Hematopoietic multipotent progenitor cell treated with erythropoietin and hydrocortisone succinate and interleukin-3 and kit ligand, for 6 days (in vitro differentiated cells): ENCODE measurements around the gene PIK3R2.
A peak's percentile ranks its signal among the peaks of the same experiment; 100 is the strongest.
"Not testable (repeated sequence)": the region's sequence is repeated elsewhere in the genome, so short reads cannot be mapped to it uniquely, and the experiment has no call there.

Experiments
- DNase-seq: peaks from one replicate; pipeline ENCODE4 v3.0.0-alpha.2; 2015

PIK3R2 gene

DNA sequence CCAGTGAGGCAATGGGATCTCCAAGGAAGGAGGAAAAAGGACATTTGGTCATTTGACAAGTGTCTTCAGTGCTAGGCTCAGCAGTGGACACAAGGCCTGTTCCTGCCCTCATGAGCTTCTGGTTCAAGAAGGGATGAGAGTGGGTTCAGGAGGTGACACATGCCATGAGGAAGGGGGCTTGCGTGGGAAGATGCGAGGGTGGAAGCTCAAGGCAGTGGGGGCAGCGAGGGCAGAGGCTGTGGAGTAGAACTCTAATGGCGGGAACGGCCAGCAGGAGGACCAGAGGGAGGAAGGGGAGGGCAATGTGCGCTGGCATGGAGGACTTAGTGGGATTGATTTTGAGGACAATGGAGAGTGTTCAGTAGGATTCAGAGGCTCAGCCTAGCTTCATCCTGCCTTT, 3.3 kb downstream of the PIK3R2 start:
- no peak for DNase-seq

DNA sequence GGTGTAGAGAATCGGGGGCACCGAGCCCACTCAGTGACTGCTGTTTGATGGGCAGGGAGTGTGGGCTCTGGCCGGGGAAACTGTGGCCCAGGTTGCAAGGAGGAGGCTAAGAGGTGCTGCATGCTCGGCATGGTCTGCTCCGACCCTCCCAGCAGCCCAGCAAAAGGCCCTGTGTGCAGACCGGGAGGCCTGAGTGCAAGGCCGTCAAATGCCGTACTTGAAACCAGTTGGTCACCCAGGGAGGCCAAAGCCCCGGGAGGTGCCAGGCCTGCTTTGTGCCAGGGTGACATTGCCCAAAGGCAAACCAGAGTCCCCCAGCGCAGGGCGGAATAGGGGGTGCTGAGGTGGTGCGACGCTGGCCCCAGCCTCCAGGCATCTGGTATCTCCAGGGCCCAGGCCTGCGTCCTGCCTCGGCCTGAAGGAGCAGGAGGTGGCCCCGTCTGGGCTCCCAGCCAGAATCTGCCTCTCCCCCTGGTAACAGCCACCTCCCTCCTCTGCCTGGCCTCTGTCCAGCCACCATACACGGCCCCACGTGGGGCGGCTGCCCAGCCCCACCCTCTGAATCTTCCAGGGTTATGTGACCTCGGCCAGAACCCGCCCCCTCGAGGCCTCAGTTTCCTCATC, 4.0 kb downstream of the PIK3R2 start:
- DNase-seq: peak; percentile 98

DNA sequence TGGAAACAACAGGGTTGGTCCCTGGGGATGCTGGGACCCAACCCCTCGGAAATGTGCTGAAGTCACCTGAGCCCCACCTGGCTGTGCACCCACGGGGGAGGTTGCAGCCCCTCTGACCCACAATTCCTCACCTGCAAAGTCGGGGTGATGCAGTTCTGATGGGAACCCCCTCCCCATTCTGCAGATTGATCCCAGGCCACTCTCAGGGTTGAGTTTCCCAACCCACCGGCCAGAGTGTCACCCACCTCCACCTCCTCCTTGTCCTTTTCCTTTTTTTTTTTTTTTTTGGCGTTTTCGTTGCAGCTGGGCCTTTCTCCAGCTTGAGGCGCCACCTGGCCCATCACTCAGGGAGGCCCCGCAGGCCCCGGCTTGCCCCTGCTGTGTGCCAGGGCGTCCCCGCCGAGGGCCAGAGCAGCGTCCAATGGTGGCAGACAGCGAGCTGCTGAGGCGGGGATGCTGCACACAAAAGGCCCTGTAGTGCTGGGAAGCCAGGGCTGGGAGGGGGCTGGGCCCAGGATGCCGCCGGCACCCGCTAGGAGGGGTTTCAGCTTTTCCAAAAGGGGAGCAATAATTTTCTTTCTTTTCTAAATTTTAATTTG, 4.6 kb downstream of the PIK3R2 start:
- DNase-seq: peak; percentile 52

DNA sequence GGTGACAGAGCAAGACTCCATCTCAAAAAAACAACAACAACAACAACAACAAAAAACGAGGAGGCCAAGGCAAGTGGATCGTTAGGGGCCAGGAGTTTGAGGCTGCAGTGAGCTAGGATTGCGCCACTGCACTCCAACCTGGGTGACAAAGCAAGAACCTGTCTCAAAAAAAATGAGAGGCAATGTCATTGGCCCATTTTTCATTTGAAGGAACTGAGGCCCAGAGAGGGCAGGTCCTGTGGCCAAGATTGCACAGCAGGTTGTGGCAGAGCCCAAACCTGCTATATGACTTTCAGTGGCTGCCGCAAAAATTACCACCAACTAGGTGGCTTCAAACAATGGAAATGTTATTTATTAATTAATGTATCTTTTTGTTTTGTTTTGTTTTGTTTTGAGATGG, 5.5 kb downstream of the PIK3R2 start:
- no peak for DNase-seq

DNA sequence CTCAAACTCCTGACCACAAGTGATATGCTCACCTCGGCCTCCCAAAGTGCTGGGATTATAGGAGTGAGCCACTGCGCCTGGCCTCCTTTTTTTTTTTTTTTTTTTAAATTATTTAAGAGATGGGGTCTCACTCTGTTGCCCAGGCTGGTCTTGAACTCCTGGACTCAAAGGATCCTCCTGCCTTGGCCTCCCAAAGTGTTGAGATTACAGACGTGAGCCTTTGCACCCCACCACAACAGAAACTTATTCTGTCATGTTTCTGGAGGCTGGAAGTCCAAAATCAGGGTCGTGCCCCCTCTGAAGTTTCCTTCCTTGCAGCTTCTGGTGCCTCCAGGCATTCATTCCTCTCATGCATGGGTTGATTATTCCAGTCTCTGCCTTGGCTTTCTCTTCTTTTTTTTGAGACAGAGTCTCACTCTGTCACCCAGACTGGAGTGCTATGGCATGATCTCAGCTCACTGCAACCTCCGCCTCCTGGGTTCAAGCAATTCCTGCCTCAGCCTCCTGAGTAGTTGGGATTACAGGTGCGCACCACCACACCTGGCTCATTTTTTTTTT, 6.2 kb downstream of the PIK3R2 start:
- DNase-seq: not testable (repeated sequence)

DNA sequence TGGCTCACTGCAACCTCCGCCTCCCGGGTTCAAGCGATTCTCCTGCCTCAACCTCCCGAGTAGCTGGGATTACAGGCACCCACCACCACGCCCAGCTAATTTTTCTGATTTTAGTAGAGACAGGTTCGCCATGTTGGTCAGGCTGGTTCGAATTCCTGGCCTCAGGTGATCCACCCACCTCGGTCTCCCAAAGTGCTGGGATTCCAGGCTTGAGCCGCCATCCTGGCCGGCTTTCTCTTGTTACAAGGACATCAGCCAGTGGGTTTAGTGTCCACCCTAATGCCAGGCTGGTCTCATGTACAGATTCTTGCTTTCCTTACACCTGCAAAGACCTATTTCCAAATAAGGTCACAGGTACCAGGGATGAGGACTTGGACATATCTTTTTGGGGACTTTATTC, 6.8 kb downstream of the PIK3R2 start:
- no peak for DNase-seq

DNA sequence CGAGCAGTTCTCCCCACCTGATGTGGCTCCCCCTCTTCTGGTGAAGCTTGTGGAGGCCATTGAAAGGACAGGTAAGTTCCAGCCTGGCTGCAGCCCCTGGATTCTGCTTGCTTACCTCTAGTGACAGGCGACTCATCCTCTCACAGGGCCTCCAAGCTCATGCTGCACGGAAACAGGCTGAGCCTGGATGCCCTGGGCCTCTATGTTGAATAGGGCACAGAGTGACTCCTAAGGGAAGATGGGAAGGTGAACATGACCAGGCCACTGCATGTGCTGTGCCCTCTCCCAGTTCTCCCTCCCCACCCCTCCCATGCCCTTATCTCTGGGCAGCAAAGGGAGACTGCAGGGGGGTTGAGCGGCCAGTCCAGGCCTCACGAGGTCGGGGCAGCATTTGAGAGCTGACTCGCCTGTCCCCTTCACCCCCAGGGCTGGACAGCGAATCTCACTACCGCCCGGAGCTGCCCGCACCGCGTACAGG, 7.6 kb downstream of the PIK3R2 start:
- peak; percentile 82 for DNase-seq

DNA sequence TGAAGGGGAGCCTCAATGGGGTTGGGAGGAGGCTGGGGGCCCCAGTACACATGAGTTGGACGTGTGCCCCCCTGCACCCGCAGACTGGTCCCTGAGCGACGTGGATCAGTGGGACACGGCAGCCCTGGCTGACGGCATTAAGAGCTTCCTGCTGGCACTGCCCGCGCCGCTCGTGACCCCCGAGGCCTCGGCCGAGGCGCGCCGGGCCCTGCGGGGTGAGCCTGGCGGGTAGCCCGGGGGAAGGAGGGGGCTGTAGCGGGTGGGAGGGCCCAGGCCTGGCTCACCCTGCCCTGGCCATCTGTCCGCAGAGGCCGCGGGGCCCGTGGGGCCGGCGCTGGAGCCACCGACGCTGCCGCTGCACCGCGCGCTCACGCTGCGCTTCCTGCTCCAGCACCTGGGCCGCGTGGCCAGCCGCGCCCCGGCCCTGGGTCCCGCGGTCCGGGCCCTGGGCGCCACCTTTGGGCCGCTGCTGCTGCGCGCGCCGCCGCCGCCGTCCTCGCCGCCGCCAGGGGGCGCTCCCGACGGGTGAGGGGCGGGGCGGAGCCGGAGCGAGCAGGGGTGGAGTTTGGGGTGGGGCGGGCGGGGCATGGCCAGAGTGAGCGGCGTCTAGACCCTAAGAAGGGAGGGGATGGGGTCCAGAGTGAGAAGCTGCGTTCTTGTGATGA, 8.1 kb downstream of the PIK3R2 start:
- DNase-seq: peak; percentile 79

DNA sequence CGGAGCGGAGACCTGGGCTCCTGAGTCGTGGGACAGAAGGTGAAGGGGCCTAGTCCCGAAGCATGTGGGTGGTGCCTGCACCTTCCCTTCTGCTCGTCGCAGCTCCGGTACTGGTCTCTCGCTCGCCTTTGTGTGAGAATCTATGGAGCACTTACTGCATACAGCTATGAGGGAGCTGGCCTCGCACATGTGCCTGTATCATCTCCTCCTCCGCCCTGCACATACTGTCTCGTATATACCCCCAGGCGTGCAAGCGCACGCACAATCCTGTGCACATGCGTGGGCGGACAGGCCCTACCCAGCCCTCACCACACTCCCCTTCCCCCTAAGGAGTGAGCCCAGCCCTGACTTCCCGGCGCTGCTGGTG, 8.7 kb downstream of the PIK3R2 start:
- DNase-seq: no peak

DNA sequence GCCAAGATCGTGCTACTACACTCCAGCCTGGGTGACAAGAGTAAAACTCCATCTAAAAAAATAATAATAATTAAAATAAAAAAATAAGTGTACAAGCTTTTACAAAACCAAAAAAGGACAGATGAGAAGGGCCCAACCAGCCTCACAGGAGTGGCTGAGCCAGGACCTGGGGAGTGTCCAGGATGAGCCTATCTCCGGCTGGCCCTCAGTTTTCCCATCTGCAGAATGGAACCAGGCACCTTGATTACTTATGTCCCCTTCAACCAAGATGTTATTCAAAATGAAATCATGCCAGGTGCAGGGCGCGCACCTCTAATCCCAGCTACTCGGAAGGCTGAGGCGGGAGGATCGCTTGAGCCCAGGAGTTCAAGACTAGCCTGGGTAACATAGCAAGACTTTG, 11.1 kb downstream of the PIK3R2 start:
- no peak for DNase-seq

DNA sequence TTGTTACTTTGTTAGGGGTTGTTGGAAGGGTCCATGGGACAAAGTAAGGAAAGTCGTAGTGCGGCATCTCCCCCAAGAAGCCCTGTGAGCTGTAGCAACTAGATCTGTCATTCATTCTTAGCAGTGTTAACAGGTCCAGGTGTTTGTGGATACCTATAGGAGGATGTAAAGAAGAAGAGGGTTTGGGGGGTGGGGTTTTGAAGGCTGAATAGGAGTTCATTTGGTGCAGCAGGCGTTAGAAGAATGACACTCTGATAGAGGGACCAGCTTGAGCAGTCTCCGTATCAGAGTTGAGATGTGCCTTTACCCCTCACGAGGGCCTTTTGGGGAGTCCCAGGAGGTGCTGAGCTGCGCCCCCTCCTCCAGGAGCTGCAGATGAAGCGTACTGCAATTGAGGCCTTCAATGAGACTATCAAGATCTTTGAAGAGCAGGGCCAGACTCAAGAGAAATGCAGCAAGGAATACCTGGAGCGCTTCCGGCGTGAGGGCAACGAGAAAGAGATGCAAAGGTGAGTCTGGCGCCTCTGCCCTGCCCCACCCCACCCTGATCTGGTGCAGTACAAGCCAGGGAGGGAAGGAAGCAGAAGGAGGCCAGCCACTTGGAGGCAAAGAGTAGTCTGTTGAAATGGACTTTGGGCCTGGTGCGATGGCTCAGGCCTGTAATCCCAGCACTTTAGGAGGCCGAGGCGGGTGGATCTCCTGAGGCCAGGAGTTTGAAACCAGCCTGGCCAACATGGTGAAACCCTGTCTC, 13.0 kb downstream of the PIK3R2 start:
- DNase-seq: no peak

DNA sequence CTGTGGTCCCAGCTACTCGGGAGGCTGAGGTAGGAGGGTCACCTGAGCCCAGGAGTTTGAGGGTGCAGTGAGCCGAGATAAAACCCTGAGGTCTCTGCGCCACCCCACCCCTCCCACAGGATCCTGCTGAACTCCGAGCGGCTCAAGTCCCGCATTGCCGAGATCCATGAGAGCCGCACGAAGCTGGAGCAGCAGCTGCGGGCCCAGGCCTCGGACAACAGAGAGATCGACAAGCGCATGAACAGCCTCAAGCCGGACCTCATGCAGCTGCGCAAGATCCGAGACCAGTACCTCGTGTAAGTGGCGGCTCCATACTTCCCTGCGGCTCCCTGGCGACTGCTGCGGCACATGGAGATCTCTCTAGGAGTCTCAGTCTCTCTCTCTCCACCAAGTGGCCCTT, 14.0 kb downstream of the PIK3R2 start:
- no peak for DNase-seq

DNA sequence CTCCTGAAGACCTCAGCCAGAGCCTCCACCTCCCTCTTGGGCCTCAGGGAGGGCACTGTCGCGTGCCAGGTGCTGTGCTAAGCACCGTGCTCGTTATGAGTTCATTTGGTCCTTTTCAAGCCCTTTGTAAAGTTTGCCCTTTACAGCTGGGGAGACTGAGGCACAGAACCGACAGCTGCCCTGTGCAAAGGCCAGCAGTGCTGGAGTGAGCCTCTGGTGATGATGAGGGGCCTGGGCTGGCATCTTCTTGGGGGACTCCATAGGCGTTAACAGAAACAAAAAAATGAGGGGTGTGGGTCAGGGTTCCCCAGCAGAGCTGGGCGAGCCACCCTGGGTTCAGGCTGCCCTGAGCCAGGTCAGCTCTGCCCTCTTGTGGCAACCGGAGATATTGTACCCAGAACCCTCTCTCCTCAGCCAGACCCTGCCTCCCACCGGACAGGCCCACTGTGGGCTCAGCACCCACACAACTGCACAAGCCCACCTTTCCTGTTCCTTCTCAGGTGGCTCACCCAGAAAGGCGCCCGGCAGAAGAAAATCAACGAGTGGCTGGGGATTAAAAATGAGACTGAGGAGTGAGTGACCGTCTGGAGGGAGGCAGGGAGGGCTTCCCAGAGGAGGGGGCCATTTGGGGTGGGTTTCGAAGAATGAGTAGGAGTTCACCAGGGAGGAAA, 15.1 kb downstream of the PIK3R2 start:
- DNase-seq: peak; percentile 85

DNA sequence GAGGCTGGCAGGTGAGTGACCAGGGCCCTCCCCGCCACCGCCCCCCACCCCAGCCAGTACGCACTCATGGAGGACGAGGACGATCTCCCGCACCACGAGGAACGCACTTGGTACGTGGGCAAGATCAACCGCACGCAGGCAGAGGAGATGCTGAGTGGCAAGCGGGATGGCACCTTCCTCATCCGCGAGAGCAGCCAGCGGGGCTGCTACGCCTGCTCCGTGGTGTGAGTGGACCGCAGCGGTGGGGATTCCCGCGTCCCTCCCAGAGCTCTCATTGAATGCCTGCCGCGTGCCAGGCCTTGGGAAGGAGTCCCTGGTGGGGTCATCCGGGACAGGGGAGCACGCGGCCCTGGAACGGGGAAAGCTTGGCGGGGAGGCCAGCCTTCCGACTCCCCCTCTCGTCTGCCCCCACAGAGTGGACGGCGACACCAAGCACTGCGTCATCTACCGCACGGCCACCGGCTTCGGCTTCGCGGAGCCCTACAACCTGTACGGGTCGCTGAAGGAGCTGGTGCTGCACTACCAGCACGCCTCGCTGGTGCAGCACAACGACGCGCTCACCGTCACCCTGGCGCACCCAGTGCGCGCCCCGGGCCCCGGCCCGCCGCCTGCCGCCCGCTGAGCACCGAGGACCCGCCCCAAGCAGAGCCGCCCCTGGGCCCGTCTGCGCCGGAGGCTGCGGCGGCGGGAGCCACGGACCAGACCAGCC, 15.9 kb downstream of the PIK3R2 start:
- no peak for DNase-seq

DNA sequence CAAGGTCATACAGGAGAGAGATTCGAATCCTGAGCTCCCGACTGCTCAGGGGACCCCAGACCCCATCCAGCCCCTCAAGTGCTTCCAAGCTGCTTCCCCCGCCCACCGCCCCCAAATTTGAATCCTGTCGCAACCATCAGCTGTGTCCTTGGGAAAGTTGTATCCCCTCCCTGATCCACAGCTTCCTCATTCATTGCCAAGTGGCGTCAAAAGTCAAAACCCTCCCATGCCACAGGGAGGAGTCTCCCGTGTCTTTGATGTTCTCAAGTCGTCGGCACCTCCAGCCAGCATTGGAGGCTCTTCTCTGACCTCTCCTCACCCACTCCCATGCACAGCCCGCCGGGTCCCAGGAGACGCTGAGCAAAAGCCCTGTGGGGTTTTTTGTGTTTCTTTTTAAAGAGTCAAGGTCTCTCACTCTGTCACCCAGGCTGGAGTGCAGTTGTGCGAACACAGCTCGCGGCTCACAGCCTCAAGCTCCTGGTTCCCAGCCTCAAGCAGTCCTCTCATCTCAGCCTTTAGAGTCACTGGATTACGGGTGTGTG, 17.8 kb downstream of the PIK3R2 start:
- DNase-seq: no peak

DNA sequence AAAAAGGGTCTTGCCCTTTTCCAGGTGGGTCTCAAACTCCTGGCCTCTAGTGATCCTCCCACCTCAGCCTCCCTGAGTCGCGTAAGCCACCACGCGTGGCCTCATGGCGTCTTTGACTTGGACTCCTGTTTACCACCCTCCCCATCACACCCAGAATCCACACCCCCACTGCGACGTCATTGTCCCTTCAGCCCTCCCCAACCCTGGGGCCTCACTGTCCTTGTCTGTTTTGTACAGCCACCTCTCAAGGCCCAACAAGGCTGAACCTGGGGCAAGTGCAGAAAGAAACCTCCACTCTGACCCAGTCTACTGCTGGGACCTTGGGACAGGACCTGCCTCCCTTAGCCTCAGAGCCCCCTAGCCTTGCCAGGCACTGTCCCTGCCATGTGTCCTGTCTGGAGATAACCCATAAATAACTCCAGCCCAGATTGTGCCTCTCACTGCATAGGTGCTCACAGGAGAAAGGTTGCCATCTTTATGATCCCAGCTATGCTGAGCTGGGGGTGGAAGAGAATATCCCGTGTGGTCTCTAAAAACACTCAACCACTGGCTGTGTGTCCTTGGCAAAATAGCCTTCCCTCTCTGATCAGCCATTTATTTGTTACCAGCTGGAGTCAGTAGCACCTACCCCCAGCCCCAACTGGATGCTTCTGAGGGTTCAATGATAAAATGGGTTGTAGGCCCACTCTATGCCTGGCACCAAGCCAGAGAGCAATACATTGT, 18.8 kb downstream of the PIK3R2 start:
- peak; percentile 35 for DNase-seq

DNA sequence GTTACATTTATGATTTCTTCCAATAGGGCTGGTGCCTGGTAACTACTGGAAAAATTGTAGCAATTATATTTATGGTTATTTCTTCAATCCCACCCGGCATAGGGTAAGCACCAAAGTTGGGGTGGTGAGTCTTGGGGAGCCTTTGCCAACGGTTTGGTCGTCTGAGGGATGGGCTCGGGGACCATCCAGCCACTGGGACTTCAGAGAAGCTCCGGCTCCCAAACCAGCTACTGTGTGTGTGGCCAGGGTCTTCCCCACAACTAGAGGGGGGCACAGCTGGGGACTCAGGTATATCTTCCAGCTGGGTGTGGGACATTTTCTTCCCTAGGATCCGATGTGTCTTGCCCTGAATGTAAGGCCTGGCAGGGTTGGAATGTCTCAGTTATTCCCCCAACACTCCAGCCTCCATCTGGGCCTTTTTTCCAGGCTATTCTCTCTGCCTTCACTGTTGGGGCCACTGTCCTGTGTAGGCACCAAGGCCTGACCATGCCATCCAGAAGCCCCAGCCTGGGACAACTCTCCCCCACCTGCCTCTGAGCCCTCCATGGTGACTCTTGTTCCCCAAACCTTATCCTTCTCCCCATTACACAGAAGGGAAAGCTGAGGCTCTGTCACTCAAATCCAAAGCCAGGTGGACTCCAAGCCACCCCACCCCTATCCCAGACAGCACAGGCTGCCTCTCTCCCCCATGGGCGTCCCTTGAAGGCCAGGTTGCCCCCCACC, 19.5 kb downstream of the PIK3R2 start:
- DNase-seq: no peak

DNA sequence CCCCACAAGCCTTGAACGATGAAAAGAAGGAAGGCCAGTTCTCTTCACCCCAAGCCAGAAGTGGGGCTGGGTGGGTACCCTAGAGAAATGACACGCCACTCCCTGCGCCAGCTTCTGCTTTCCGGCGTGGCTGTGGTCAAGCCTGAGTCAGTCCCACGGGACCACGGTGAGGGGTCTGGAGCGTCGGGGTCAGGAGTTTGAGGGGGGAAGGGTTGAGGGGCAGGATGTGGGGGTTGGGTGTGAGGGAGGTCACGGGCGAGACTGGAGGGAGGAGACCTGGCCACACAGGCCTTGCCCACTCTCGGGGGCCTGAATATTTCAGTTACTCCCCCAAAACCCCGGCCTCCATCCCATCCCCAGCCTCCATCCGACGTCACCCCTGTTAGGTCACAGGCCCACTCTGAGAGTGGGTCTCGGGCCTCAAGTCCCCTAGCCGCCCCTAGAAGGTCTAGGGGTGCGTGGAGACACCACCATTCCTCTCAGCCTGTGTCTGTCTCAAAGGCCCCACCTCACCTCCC, 20.1 kb downstream of the PIK3R2 start:
- DNase-seq: peak; percentile 37

DNA sequence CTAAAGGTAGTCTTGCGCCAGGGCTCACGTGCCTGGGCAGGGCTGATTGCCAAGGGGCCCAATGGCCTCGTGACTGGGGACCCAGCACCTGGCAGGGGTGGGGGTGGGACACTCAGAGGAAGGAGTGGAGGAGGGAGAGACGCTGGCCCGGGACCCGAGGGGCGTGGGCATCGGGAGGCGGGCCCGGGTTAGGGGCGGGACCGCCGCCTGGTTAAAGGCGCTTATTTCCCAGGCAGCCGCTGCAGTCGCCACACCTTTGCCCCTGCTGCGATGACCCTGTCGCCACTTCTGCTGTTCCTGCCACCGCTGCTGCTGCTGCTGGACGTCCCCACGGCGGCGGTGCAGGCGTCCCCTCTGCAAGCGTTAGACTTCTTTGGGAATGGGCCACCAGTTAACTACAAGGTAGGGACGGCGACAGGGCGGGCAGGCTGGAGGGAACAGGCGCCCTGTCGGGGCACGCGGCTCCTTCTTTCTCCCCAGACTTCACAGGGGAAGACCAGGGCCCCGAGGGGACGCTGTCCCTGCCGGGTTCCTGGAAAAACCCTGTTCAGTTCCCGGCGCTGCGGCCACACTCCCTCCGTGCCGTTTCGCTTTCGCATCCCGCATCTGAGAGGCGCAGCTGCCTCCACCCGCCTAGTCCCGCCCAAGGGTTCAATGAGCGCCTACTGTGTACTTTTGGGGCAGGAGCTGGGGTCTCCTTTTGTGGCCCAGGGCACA, 20.8 kb downstream of the PIK3R2 start, which contains the start of gene IFI30:
TSS of gene IFI30 (plus strand) at position 242 of the 717 bp plus-strand sequence. CDS start at position 271, 29 bp downstream.
- DNase-seq: peak; percentile 84
